ENCODE measurements around the gene EXOC3L1.

Gene EXOC3L1

DNA sequence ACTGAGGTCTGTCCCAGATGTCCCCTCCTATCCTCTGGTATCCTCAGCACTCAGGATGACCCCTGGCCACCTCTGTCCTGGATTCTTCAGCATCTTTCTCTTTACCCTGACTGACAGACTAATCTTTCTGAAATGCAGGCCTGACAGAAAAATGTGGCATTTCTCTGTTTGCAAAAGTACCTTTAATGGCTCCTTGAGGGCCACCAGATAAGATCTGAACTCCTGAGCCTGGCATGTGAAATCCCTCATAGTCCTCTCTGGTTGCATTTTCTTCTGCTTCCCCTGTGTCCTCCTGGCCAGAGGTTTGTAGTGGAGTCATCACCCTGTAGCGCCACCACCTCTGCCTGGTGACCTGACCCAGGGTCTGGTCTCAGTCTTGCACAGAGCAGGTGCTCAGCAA, 6.9 kb upstream of the EXOC3L1 start:
- Histone ChIP-seq H3K27ac (ENCODE audit: low read depth, low read length) (no peak overlapping the region), H3K4me3 (ENCODE audit: low read depth in 1 of 2, low read length in 2 of 2) (no peak overlapping the region), H3K27me3 (ENCODE audit: control insufficient read depth in 1 of 2, insufficient read depth in 2 of 2, low read length in 2 of 2) (no peaks in the 10 kb centered on the region), H3K4me1 (ENCODE audit: control insufficient read depth in 1 of 2, insufficient read depth in 2 of 2, low read length in 2 of 2) (peaks cover 30 to 45% of the 10 kb centered on the region in 2 donors), H3K9ac (ENCODE audit: low read depth in 1 of 2, low read length in 2 of 2) (no peak overlapping the region), H3K9me3 (ENCODE audit: control insufficient read depth in 1 of 2, low read length in 2 of 2) (no peaks in the 10 kb centered on the region), H3K36me3 (ENCODE audit: control insufficient read depth in 1 of 2, insufficient read depth in 2 of 2, low read length in 2 of 2) (peaks cover 50 to 70% of the 10 kb centered on the region in 2 donors)

DNA sequence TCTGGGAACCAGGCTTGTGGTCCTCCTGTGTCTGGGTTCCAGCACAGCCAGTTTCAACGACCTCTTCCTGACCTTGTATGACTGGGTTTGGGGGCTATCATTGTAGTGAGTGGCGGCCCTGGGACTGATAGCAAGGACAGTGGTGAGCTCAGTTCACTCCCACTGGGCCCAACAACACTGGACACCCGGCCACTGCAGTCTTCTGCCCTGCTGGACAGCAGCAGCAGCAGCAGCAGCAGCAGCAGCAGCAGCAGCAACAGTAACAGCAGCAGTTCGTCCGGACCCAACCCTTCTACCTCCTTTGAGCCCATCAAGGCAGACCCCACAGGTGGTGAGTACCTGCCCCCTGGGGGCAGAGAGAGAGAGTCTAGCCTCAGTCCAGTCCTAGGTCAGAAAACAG, 5.7 kb upstream of the EXOC3L1 start:
- Histone ChIP-seq H3K27me3 (ENCODE audit: control insufficient read depth in 1 of 2, insufficient read depth in 2 of 2, low read length in 2 of 2) (no peaks in the 10 kb centered on the region), H3K9ac (ENCODE audit: low read depth in 1 of 2, low read length in 2 of 2) (no peak overlapping the region), H3K36me3 (ENCODE audit: control insufficient read depth in 1 of 2, insufficient read depth in 2 of 2, low read length in 2 of 2) (peaks cover 46 to 60% of the 10 kb centered on the region in 2 donors), H3K27ac (ENCODE audit: low read depth, low read length) (no peak overlapping the region), H3K4me1 (ENCODE audit: control insufficient read depth in 1 of 2, insufficient read depth in 2 of 2, low read length in 2 of 2) (peaks cover 30 to 51% of the 10 kb centered on the region in 2 donors), H3K9me3 (ENCODE audit: control insufficient read depth in 1 of 2, low read length in 2 of 2) (no peaks in the 10 kb centered on the region), H3K4me3 (ENCODE audit: low read depth in 1 of 2, low read length in 2 of 2) (no peak overlapping the region)

DNA sequence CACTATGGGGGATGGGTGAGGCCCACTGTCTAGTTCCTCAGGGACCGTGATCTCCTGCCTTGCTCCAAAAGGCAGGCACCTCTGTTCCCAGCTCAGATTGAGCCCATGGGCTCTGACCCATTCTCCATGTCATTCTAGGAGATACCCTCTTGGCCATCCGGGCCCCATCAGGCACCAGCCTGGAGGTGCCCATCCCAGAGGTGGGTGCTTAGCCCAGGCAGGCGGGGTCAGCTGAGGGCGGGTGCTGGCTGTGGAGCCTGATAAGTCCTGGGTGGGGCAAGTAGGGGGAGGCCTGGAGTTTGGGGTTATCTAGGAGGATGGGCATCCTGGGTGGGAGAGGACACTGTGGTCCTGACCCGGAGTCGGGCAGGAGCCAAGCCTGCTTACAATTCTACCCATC, 4.3 kb upstream of the EXOC3L1 start:
- H3K27me3 ChIP-seq (ENCODE audit: control insufficient read depth in 1 of 2, insufficient read depth in 2 of 2, low read length in 2 of 2), result no peaks in the 10 kb centered on the region
- H3K9me3 ChIP-seq (ENCODE audit: control insufficient read depth in 1 of 2, low read length in 2 of 2), result no peaks in the 10 kb centered on the region
- no peak overlapping the region for H3K27ac ChIP-seq (ENCODE audit: low read depth, low read length)
- no peak overlapping the region for H3K9ac ChIP-seq (ENCODE audit: low read depth in 1 of 2, low read length in 2 of 2)
- H3K4me3 ChIP-seq (ENCODE audit: low read depth in 1 of 2, low read length in 2 of 2), result no peak overlapping the region
- peaks cover 43 to 54% of the 10 kb centered on the region in 2 donors for H3K36me3 ChIP-seq (ENCODE audit: control insufficient read depth in 1 of 2, insufficient read depth in 2 of 2, low read length in 2 of 2)
- peaks cover 30 to 46% of the 10 kb centered on the region in 2 donors for H3K4me1 ChIP-seq (ENCODE audit: control insufficient read depth in 1 of 2, insufficient read depth in 2 of 2, low read length in 2 of 2)

DNA sequence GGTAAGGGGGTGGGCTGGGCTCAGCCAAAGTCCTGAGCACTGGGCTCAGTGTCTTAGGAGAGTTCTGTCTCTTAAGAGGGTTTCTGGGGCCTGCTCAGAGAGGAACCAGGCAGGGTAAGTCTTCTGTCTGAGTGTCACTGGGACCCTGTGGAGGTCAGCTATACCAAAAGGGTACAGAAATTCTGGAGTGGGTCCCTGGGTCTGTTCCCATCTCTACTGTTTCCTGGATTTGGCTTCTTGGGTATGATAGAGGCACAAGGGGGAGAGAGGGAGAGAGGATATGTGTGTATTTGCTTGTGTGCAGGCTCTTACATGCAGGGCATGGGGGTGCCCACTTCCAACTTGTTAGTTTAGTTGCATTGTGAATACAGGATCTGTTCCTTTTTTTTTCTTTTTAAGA, 3.6 kb upstream of the EXOC3L1 start:
- peak overlapping the region; percentile 92 to 96 for H3K4me3 ChIP-seq (ENCODE audit: low read depth in 1 of 2, low read length in 2 of 2)
- H3K9me3 ChIP-seq (ENCODE audit: control insufficient read depth in 1 of 2, low read length in 2 of 2), result no peaks in the 10 kb centered on the region
- peaks cover 43 to 54% of the 10 kb centered on the region in 2 donors for H3K36me3 ChIP-seq (ENCODE audit: control insufficient read depth in 1 of 2, insufficient read depth in 2 of 2, low read length in 2 of 2)
- no peak overlapping the region for H3K27ac ChIP-seq (ENCODE audit: low read depth, low read length)
- H3K4me1 ChIP-seq (ENCODE audit: control insufficient read depth in 1 of 2, insufficient read depth in 2 of 2, low read length in 2 of 2), result peaks cover 27 to 44% of the 10 kb centered on the region in 2 donors
- H3K9ac ChIP-seq (ENCODE audit: low read depth in 1 of 2, low read length in 2 of 2), result peak overlapping the region; percentile 80 to 99
- no peaks in the 10 kb centered on the region for H3K27me3 ChIP-seq (ENCODE audit: control insufficient read depth in 1 of 2, insufficient read depth in 2 of 2, low read length in 2 of 2)

DNA sequence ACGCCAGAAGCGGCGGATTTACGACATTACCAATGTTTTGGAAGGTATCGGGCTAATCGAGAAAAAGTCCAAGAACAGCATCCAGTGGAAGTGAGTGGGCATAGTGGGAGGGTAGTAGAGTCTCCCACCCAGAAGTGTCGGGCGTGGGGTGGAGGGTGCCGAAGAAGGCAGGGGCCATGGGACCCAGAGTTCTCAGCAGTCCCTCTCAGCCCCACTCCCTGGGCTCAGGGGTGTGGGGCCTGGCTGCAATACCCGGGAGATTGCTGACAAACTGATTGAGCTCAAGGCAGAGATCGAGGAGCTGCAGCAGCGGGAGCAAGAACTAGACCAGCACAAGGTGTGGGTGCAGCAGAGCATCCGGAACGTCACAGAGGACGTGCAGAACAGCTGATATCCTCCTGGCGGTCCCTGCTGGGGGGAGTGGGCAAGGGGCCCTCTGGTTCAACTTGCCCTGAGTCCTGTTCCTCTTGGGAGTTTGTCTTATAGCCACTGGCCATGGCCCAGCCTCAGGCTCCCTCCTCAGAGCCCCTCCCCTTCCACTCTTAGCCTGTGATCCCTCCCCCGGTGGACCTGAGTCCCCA, 2.9 kb upstream of the EXOC3L1 start:
- Histone ChIP-seq H3K9me3 (ENCODE audit: control insufficient read depth in 1 of 2, low read length in 2 of 2) (no peaks in the 10 kb centered on the region), H3K36me3 (ENCODE audit: control insufficient read depth in 1 of 2, insufficient read depth in 2 of 2, low read length in 2 of 2) (peaks cover 43 to 48% of the 10 kb centered on the region in 2 donors), H3K27ac (ENCODE audit: low read depth, low read length) (no peak overlapping the region), H3K27me3 (ENCODE audit: control insufficient read depth in 1 of 2, insufficient read depth in 2 of 2, low read length in 2 of 2) (no peaks in the 10 kb centered on the region), H3K4me1 (ENCODE audit: control insufficient read depth in 1 of 2, insufficient read depth in 2 of 2, low read length in 2 of 2) (peaks cover 21 to 37% of the 10 kb centered on the region in 2 donors), H3K4me3 (ENCODE audit: low read depth in 1 of 2, low read length in 2 of 2) (peak overlapping the region; percentile 92 to 96), H3K9ac (ENCODE audit: low read depth in 1 of 2, low read length in 2 of 2) (peak overlapping the region; percentile 80 to 99)

DNA sequence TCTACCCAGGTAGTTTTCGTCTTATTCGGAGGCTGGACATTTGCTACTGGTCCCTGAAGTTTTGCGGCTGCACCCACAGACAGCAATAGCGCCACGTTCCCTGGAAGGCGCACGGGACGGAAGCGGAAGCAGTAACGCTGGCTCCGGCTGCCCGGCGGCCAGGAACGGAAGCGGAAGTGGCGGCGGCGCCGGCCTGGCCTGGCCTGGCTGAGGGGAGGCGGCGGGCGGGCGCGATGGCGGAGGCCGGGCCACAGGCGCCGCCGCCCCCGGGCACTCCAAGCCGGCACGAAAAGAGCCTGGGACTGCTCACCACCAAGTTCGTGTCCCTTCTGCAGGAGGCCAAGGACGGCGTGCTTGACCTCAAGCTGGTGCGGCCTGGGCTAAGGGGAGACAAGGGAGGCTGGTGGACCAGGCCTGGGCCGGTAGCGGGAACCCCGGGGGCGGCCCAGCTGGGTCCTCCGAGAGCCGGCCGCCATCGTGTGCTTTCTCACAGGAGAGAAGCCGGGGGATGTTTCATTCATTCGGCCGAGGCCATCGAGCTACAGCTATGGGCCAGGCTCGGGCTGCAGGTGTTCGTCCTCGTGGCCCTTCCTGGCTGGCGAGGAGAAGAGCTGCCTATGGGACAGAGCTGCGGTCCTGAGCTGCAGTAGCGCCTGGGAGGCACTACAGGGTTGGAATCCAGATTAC, 2.2 kb upstream of the EXOC3L1 start, which contains the start of gene E2F4:
Gene E2F4, plus strand, starts transcription at position 161 of the 687 bp plus-strand sequence. Its CDS starts 73 bp downstream, at position 234.
- Histone ChIP-seq H3K4me3 (ENCODE audit: low read depth in 1 of 2, low read length in 2 of 2) (peak within 1 kb of the TSS; percentile 92 to 96), H3K27ac (ENCODE audit: low read depth, low read length) (no peak within 1 kb of the TSS)

DNA sequence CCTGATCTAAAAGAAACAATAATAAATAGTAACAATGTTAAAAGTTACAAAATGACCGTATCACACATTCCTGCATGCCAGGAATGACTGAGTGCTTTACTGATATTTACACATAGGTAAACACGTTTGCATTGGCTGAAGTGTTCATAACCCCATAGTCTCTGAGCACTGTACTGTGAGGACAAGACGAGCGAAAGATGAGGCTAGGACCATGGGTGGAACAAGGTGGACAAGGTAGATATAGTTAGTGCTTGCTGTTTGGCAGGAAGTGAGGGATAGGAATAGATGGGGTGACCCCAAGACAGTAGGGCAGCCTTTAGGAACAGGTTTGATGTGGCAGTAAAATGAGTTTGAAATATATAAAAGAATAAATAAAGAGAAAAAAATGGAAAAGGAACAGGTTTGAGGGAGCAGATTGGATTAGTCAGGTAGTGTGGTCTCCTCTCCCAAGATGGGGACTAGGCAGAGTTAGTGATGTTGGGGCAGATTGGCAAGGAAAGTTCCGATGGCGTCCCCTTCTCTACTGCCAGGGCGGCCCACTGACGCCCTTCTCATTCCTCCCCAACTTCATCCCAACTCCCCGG, 1.6 kb upstream of the EXOC3L1 start:
- H3K4me1 ChIP-seq (ENCODE audit: control insufficient read depth in 1 of 2, insufficient read depth in 2 of 2, low read length in 2 of 2), result peaks cover 16 to 32% of the 10 kb centered on the region in 2 donors
- no peaks in the 10 kb centered on the region for H3K27me3 ChIP-seq (ENCODE audit: control insufficient read depth in 1 of 2, insufficient read depth in 2 of 2, low read length in 2 of 2)
- no peak overlapping the region for H3K27ac ChIP-seq (ENCODE audit: low read depth, low read length)
- peaks cover 31 to 34% of the 10 kb centered on the region in 2 donors for H3K36me3 ChIP-seq (ENCODE audit: control insufficient read depth in 1 of 2, insufficient read depth in 2 of 2, low read length in 2 of 2)
- no peak overlapping the region for H3K9ac ChIP-seq (ENCODE audit: low read depth in 1 of 2, low read length in 2 of 2)
- H3K4me3 ChIP-seq (ENCODE audit: low read depth in 1 of 2, low read length in 2 of 2), result peak overlapping the region; percentile 12 to 92
- no peaks in the 10 kb centered on the region for H3K9me3 ChIP-seq (ENCODE audit: control insufficient read depth in 1 of 2, low read length in 2 of 2)

More for the DNA sequence above, 2.2 kb upstream of the EXOC3L1 start, which contains the start of gene E2F4:
- no peaks in the 10 kb centered on the region for H3K9me3 ChIP-seq (ENCODE audit: control insufficient read depth in 1 of 2, low read length in 2 of 2)
- peaks cover 37 to 40% of the 10 kb centered on the region in 2 donors for H3K36me3 ChIP-seq (ENCODE audit: control insufficient read depth in 1 of 2, insufficient read depth in 2 of 2, low read length in 2 of 2)
- peaks cover 16 to 33% of the 10 kb centered on the region in 2 donors for H3K4me1 ChIP-seq (ENCODE audit: control insufficient read depth in 1 of 2, insufficient read depth in 2 of 2, low read length in 2 of 2)
- H3K9ac ChIP-seq (ENCODE audit: low read depth in 1 of 2, low read length in 2 of 2), result peak within 1 kb of the TSS; percentile 80 to 99
- H3K27me3 ChIP-seq (ENCODE audit: control insufficient read depth in 1 of 2, insufficient read depth in 2 of 2, low read length in 2 of 2), result no peaks in the 10 kb centered on the region

DNA sequence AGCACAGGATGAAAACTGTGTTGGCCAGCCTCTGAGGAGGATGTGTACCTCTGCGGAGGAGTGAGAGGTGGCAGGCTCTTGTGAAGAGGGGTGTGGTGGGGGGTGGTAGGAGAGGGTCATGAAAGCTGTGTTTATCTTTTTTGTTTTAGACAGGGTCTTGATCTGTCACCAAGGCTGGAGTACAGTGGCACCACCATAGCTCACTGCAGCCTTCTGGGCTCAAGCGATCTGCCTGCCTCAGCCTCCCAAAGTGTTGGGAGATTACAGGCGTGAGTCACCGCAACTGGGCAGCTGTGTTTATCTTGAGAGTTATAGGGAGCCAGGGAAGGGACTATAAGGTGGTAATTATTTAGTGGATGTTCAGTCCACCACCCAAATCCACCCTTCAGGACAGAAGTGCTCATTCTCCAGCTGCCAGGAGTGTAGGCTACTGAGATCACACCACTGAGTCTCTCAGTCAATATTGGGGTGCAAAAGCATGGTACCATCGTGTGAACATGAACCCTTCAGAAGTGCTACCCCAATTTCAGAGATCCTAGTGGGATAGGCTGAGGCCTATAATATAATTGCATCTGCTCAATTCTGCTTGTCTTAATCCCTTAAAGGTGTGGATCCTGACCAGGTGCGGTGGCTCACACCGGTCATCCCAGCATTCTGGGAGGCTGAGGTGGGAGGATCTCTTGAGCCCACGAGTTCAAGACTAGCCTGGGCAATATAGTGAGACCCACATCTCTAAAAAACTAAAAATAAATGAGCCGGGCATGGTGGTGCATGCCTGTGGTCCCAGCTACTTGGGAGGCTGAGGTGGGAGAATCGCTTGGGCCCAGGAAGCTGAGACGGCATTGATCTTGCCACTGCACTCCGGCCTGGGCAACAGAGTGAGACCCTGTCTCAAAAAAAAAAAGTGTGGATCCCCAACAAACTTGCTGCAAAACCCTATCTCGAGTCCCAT, 788 bp upstream of the EXOC3L1 start:
- Histone ChIP-seq H3K4me3 (ENCODE audit: low read depth in 1 of 2, low read length in 2 of 2) (no peak overlapping the region), H3K9ac (ENCODE audit: low read depth in 1 of 2, low read length in 2 of 2) (no peak overlapping the region), H3K9me3 (ENCODE audit: control insufficient read depth in 1 of 2, low read length in 2 of 2) (no peaks in the 10 kb centered on the region), H3K27me3 (ENCODE audit: control insufficient read depth in 1 of 2, insufficient read depth in 2 of 2, low read length in 2 of 2) (no peaks in the 10 kb centered on the region), H3K4me1 (ENCODE audit: control insufficient read depth in 1 of 2, insufficient read depth in 2 of 2, low read length in 2 of 2) (peaks cover 21 to 33% of the 10 kb centered on the region in 2 donors), H3K27ac (ENCODE audit: low read depth, low read length) (no peak overlapping the region), H3K36me3 (ENCODE audit: control insufficient read depth in 1 of 2, insufficient read depth in 2 of 2, low read length in 2 of 2) (peaks cover 23 to 26% of the 10 kb centered on the region in 2 donors)

DNA sequence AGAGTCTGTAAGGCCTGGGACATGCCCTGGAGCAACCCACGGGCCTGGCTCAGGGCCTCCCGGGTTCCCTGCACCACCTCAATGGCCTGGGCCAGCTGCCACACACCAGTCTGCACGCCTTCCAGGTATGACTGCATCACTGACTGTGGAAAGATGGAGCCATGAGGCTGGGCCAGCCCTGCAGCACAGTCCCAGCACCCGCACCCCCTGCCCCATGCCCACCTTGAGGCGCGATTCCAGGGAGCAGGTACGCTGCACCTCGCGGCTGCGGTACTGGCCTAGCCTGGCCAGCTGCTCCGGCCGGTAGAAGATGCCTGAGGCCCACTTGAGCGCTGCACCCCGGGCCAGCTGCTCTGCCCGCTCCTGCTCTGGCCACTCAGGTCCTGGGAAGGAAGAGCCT, 1.1 kb downstream of the EXOC3L1 start:
- Histone ChIP-seq H3K27ac (ENCODE audit: low read depth, low read length) (no peak overlapping the region), H3K4me1 (ENCODE audit: control insufficient read depth in 1 of 2, insufficient read depth in 2 of 2, low read length in 2 of 2) (peaks cover 30 to 39% of the 10 kb centered on the region in 2 donors), H3K27me3 (ENCODE audit: control insufficient read depth in 1 of 2, insufficient read depth in 2 of 2, low read length in 2 of 2) (no peaks in the 10 kb centered on the region), H3K9me3 (ENCODE audit: control insufficient read depth in 1 of 2, low read length in 2 of 2) (no peaks in the 10 kb centered on the region), H3K9ac (ENCODE audit: low read depth in 1 of 2, low read length in 2 of 2) (no peak overlapping the region), H3K36me3 (ENCODE audit: control insufficient read depth in 1 of 2, insufficient read depth in 2 of 2, low read length in 2 of 2) (peaks cover 5 to 7% of the 10 kb centered on the region in 2 donors), H3K4me3 (ENCODE audit: low read depth in 1 of 2, low read length in 2 of 2) (no peak overlapping the region)
